Epithelial cell of proximal tubule (primary cell): ENCODE results near the gene AHNAK2. TPM values are rescaled to one million over a fixed set of nuclear protein-coding genes. Genes with fewer than 3 reads are reported as not detected.

Experiments used
- DNase-seq: peaks from one replicate; pipeline ENCODE4 v3.0.0-alpha.2; 2011; ENCODE audit warnings: low read depth
- H3K4me3 ChIP-seq: 2 replicates; pipeline ENCODE4 v1.5.1; 2011; ENCODE audit warnings: low read depth, mild to moderate bottlenecking, low read length
- CTCF ChIP-seq: conservative IDR thresholded peaks from 2 replicates; pipeline ENCODE4 v1.5.1; 2012; ENCODE audit warnings: low read depth, mild to moderate bottlenecking, low read length
- total RNA-seq: library from RNA; depleted of rRNA; stranded (reverse); fragments of >200 nt; gene quantifications from 2 replicates; pipeline ENCODE4 v1.2.3, GENCODE V29; 2015

The AHNAK2 gene
- total RNA-seq, 1 donor from 2014 or later = 20.8 TPM

GRCh38 chr14:104942586-104942985 is 35.6 kb downstream of the AHNAK2 start:
- no peak for DNase-seq
- no peak overlapping the region for H3K4me3 ChIP-seq
- no peak for TF ChIP-seq CTCF

- no peak for DNase-seq
- no peak for TF ChIP-seq CTCF
Measured at GRCh38 chr14:104941508-104942365, 36.4 kb downstream of the AHNAK2 start.

GRCh38 chr14:104940526-104941150 is 37.5 kb downstream of the AHNAK2 start:
- peak; percentile 19 for TF ChIP-seq CTCF
- no peak for DNase-seq
- H3K4me3 ChIP-seq = no peak overlapping the region

More at GRCh38 chr14:104941508-104942365, 36.4 kb downstream of the AHNAK2 start:
- H3K4me3 ChIP-seq = no peak overlapping the region

GRCh38 chr14:104939666-104940410 is 38.3 kb downstream of the AHNAK2 start:
- DNase-seq = no peak
- TF ChIP-seq CTCF = no peak
- no peak overlapping the region for H3K4me3 ChIP-seq

GRCh38 chr14:104938960-104939359 is 39.2 kb downstream of the AHNAK2 start:
- no peak for TF ChIP-seq CTCF
- no peak for DNase-seq
- no peak overlapping the region for H3K4me3 ChIP-seq

- TF ChIP-seq CTCF = no peak
Measured at GRCh38 chr14:104938436-104938835, 39.7 kb downstream of the AHNAK2 start.

More at GRCh38 chr14:104938436-104938835, 39.7 kb downstream of the AHNAK2 start:
- H3K4me3 ChIP-seq = no peak overlapping the region
- no peak for DNase-seq
